WTC11 (cell line): ENCODE data around the gene PLCG1. TPM values are rescaled to one million over a fixed set of nuclear protein-coding genes. Genes with fewer than 3 reads are reported as not detected.

Source experiments
- ATAC-seq: fragments of 200-7000 bp; cut with Tn5 transposase; 2 replicates; pipeline ENCODE4 v1.10.0; 2021; ENCODE audit warnings: mild to moderate bottlenecking, moderate library complexity
- CTCF ChIA-PET: fragments of 300-600 bp; sonication (Branson Sonifier 250); formaldehyde crosslinking; loops from one replicate; lab custom pipeline; 2021; ENCODE audit warnings: antibody characterized with exemption; lab: Charles Lee
- POLR2A ChIA-PET: fragments of 350-600 bp; sonication (Branson Sonifier 250); formaldehyde crosslinking; loops from one replicate; lab custom pipeline; 2021; ENCODE audit warnings: antibody characterized with exemption; lab: Charles Lee
- DNase-seq: peaks from one replicate; pipeline ENCODE4 v3.0.0; 2021; ENCODE audit warnings: low spot score
- H3K27ac Mint-ChIP-seq: 2 replicates; pipeline ENCODE4 v1.8.0; 2021; ENCODE audit warnings: mixed read lengths
- H3K27me3 Mint-ChIP-seq: 2 replicates; pipeline ENCODE4 v1.8.0; 2021; ENCODE audit warnings: low read depth, mild to moderate bottlenecking, moderate library complexity, mixed read lengths
- H3K36me3 Mint-ChIP-seq: 2 replicates; pipeline ENCODE4 v1.8.0; 2021; ENCODE audit warnings: mixed read lengths
- H3K4me1 Mint-ChIP-seq: 2 replicates; pipeline ENCODE4 v1.8.0; 2022; ENCODE audit warnings: mixed read lengths
- H3K4me3 Mint-ChIP-seq: 2 replicates; pipeline ENCODE4 v1.8.0; 2021; ENCODE audit warnings: mild to moderate bottlenecking, moderate library complexity, mixed read lengths
- H3K9me3 Mint-ChIP-seq: 2 replicates; pipeline ENCODE4 v1.8.0; 2021; ENCODE audit warnings: mixed read lengths
- ATF1 ChIP-seq: sonication (generic); formaldehyde crosslinking; IDR thresholded peaks from 2 replicates; pipeline ENCODE4 v1.8.1; 2023; ENCODE audit warnings: mild to moderate bottlenecking, moderate library complexity, missing genetic modification reagents
- ESRRA ChIP-seq: sonication (generic); formaldehyde crosslinking; IDR thresholded peaks from 2 replicates; pipeline ENCODE4 v1.8.1; 2022; ENCODE audit warnings: mild to moderate bottlenecking, missing genetic modification reagents, borderline replicate concordance
- ETV6 ChIP-seq: sonication (generic); formaldehyde crosslinking; IDR thresholded peaks from 2 replicates; pipeline ENCODE4 v1.8.1; 2022; ENCODE audit warnings: mild to moderate bottlenecking, missing genetic modification reagents
- FOXK1 ChIP-seq: sonication (generic); formaldehyde crosslinking; IDR thresholded peaks from 2 replicates; pipeline ENCODE4 v1.8.0; 2022; ENCODE audit warnings: mild to moderate bottlenecking, moderate library complexity, missing genetic modification reagents
- HMGA2 ChIP-seq: fragments of 250-450 bp; sonication (Bioruptor Pico); IDR thresholded peaks from 2 replicates; pipeline ENCODE4 v1.4.0; 2021; ENCODE audit warnings: mild to moderate bottlenecking, moderate library complexity
- JUN ChIP-seq: sonication (generic); formaldehyde crosslinking; IDR thresholded peaks from 2 replicates; pipeline ENCODE4 v1.8.0; 2023; ENCODE audit warnings: mild to moderate bottlenecking, missing genetic modification reagents
- NFE2L1 ChIP-seq: sonication (generic); formaldehyde crosslinking; IDR thresholded peaks from 2 replicates; pipeline ENCODE4 v1.8.1; 2023; ENCODE audit warnings: missing genetic modification reagents
- SMAD4 ChIP-seq: sonication (generic); formaldehyde crosslinking; IDR thresholded peaks from 2 replicates; pipeline ENCODE4 v1.8.0; 2022; ENCODE audit warnings: mild to moderate bottlenecking, missing genetic modification reagents
- SOX15 ChIP-seq: fragments of 250-450 bp; sonication (Bioruptor Pico); IDR thresholded peaks from 2 replicates; pipeline ENCODE4 v1.9.0; 2021; ENCODE audit warnings: mild to moderate bottlenecking
- TEAD4 ChIP-seq: sonication (generic); formaldehyde crosslinking; IDR thresholded peaks from 2 replicates; pipeline ENCODE4 v1.8.0; 2022; ENCODE audit warnings: mild to moderate bottlenecking, missing genetic modification reagents
- ZBTB21 ChIP-seq: sonication (generic); formaldehyde crosslinking; IDR thresholded peaks from 2 replicates; pipeline ENCODE4 v1.8.1; 2023; ENCODE audit warnings: mild to moderate bottlenecking, missing genetic modification reagents, borderline replicate concordance
- ZNF219 ChIP-seq: sonication (generic); formaldehyde crosslinking; IDR thresholded peaks from 2 replicates; pipeline ENCODE4 v1.8.0; 2023; ENCODE audit warnings: missing genetic modification reagents, mild to moderate bottlenecking, borderline replicate concordance
- ZNF232 ChIP-seq: sonication (generic); formaldehyde crosslinking; IDR thresholded peaks from 2 replicates; pipeline ENCODE4 v1.8.0; 2022; ENCODE audit warnings: mild to moderate bottlenecking, missing genetic modification reagents
- total RNA-seq: library from RNA; stranded (reverse); gene quantifications from 3 replicates; pipeline ENCODE4 v1.2.3, GENCODE V29; 2021
- TF ChIP-seq, protein P1 (sequence below): fragments of 250-450 bp; sonication (Bioruptor Pico); IDR thresholded peaks from 2 replicates; pipeline ENCODE4 v1.9.0; 2021; ENCODE audit warnings: mild to moderate bottlenecking
- TF ChIP-seq, protein P2 (sequence below): sonication (generic); formaldehyde crosslinking; IDR thresholded peaks from 2 replicates; pipeline ENCODE4 v1.8.0; 2022; ENCODE audit warnings: mild to moderate bottlenecking, missing genetic modification reagents
- TF ChIP-seq, protein P3 (sequence below): fragments of 250-450 bp; sonication (Bioruptor Pico); conservative IDR thresholded peaks from 2 replicates; pipeline ENCODE4 v1.9.0; 2021; ENCODE audit warnings: mild to moderate bottlenecking
- TF ChIP-seq, protein P4 (sequence below): sonication (generic); formaldehyde crosslinking; IDR thresholded peaks from 2 replicates; pipeline ENCODE4 v1.8.1; 2022; ENCODE audit warnings: mild to moderate bottlenecking, missing genetic modification reagents, moderate library complexity, borderline replicate concordance
- TF ChIP-seq, protein P5 (sequence below): sonication (generic); formaldehyde crosslinking; IDR thresholded peaks from 2 replicates; pipeline ENCODE4 v1.8.1; 2023; ENCODE audit warnings: mild to moderate bottlenecking, missing genetic modification reagents, moderate library complexity
- TF ChIP-seq, protein P6 (sequence below): fragments of 250-450 bp; sonication (Bioruptor Pico); IDR thresholded peaks from 2 replicates; pipeline ENCODE4 v1.9.0; 2021; ENCODE audit warnings: mild to moderate bottlenecking, borderline replicate concordance
- TF ChIP-seq, protein P7 (sequence below): fragments of 200-600 bp; IDR thresholded peaks from 2 replicates; pipeline ENCODE4 v1.8.0; 2022; ENCODE audit warnings: antibody characterized with exemption

PLCG1 gene
- total RNA-seq, 1 experiment from 2014 or later = 201 TPM

DNA sequence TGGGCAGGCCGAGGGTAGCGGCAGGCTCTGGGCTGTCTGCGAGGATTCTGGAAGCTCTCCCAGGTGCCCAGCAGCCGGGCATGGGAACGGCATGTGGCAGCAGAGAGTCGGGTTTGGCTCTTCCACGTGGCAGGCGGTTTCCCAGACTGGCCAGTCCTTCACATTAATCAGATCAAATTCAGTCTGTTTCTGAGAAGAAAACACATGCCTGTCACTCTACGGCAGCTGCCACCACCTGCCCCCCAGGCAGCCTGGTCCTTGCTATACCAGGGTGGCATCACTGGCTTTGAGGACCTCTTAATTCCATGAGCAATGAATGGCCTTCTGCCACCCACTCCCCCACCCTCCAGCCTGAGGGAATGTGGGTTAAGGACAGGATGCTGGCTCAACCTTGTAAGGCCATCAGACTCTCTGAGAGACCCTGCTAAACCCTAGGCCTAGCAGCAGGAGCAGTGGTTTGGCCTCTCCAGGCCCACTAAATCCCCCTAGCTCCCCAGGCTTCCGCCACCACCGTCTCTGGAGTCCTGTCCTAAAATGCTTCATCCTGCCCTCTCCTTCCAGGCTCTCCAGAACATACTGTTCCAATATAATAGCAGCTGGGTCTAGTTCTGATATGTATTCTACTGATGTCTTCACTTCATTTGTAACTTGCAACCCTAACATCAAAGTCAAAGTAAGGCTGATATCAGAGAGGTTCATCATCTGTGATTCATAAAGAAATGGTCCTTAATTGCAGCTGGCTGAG is 47.8 kb downstream of the PLCG1 start:
- no peaks in the 10 kb centered on the region for H3K4me1 Mint-ChIP-seq
- TF ChIP-seq ESRRA (CRISPR knock-in tag) (no peak), FOXK1 (CRISPR knock-in tag) (no peak), ZNF232 (CRISPR knock-in tag) (no peak), SMAD4 (no peak), ETV6 (no peak), HMGA2 (CRISPR knock-in tag) (no peak), ZBTB21 (CRISPR knock-in tag) (no peak), ATF1 (CRISPR knock-in tag) (no peak), JUN (CRISPR knock-in tag) (no peak), NFE2L1 (CRISPR knock-in tag) (no peak), TEAD4 (CRISPR knock-in tag) (no peak)
- TF ChIP-seq, protein P1, sequence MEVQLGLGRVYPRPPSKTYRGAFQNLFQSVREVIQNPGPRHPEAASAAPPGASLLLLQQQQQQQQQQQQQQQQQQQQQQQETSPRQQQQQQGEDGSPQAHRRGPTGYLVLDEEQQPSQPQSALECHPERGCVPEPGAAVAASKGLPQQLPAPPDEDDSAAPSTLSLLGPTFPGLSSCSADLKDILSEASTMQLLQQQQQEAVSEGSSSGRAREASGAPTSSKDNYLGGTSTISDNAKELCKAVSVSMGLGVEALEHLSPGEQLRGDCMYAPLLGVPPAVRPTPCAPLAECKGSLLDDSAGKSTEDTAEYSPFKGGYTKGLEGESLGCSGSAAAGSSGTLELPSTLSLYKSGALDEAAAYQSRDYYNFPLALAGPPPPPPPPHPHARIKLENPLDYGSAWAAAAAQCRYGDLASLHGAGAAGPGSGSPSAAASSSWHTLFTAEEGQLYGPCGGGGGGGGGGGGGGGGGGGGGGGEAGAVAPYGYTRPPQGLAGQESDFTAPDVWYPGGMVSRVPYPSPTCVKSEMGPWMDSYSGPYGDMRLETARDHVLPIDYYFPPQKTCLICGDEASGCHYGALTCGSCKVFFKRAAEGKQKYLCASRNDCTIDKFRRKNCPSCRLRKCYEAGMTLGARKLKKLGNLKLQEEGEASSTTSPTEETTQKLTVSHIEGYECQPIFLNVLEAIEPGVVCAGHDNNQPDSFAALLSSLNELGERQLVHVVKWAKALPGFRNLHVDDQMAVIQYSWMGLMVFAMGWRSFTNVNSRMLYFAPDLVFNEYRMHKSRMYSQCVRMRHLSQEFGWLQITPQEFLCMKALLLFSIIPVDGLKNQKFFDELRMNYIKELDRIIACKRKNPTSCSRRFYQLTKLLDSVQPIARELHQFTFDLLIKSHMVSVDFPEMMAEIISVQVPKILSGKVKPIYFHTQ (CRISPR knock-in tag) = no peak
- TF ChIP-seq, protein P2, sequence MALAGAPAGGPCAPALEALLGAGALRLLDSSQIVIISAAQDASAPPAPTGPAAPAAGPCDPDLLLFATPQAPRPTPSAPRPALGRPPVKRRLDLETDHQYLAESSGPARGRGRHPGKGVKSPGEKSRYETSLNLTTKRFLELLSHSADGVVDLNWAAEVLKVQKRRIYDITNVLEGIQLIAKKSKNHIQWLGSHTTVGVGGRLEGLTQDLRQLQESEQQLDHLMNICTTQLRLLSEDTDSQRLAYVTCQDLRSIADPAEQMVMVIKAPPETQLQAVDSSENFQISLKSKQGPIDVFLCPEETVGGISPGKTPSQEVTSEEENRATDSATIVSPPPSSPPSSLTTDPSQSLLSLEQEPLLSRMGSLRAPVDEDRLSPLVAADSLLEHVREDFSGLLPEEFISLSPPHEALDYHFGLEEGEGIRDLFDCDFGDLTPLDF (CRISPR knock-in tag) = no peak
- TF ChIP-seq, protein P3, sequence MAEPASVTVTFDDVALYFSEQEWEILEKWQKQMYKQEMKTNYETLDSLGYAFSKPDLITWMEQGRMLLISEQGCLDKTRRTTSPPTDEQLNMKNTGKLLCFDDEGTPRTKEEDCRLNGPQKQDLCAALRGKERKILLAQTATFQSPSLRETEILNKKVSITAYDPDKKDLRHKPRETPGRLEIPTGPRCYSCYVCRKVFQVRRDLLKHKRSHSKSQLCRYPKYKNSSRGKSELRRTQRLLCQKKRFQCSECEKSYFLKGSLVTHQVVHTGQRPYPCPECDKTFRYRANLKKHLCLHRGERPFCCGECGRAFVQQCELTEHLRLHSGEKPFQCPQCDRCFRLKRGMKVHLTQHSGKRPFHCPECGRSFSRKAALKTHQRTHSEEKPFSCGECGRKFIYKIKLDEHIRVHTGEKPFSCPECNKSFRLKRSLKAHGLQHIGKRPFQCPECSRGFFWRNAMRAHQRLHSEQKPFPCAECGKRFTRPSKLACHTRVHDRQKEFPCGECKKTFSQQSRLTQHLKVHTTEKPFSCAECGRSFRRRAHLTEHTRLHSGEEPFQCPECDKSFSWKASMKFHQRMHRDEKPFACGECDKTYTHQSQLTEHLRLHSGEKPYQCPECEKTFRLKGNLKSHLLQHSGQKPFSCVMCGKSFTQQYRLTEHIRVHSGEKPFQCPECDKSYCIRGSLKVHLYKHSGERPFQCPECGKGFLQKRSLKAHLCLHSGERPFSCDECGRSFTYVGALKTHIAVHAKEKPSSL (CRISPR knock-in tag) = no peak
- TF ChIP-seq, protein P4, sequence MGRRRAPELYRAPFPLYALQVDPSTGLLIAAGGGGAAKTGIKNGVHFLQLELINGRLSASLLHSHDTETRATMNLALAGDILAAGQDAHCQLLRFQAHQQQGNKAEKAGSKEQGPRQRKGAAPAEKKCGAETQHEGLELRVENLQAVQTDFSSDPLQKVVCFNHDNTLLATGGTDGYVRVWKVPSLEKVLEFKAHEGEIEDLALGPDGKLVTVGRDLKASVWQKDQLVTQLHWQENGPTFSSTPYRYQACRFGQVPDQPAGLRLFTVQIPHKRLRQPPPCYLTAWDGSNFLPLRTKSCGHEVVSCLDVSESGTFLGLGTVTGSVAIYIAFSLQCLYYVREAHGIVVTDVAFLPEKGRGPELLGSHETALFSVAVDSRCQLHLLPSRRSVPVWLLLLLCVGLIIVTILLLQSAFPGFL (CRISPR knock-in tag) = no peak
- TF ChIP-seq, protein P5, sequence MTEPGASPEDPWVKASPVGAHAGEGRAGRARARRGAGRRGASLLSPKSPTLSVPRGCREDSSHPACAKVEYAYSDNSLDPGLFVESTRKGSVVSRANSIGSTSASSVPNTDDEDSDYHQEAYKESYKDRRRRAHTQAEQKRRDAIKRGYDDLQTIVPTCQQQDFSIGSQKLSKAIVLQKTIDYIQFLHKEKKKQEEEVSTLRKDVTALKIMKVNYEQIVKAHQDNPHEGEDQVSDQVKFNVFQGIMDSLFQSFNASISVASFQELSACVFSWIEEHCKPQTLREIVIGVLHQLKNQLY (CRISPR knock-in tag) = no peak
- H3K27me3 Mint-ChIP-seq = no peaks in the 10 kb centered on the region
- H3K4me3 Mint-ChIP-seq = no peak overlapping the region
- H3K9me3 Mint-ChIP-seq = no peaks in the 10 kb centered on the region
- ATAC-seq (no peak), DNase-seq (no peak)
- ChIA-PET POLR2A (no interaction called here), CTCF (interaction anchor here (0.7 to 3.7 kb wide), 4 partner anchors 12 to 219 kb away, joined by 4 to 18 read pairs (median 8); partner anchors contain the start of gene LPIN3)
- no peak overlapping the region for H3K27ac Mint-ChIP-seq
- H3K36me3 Mint-ChIP-seq = no peaks in the 10 kb centered on the region

DNA sequence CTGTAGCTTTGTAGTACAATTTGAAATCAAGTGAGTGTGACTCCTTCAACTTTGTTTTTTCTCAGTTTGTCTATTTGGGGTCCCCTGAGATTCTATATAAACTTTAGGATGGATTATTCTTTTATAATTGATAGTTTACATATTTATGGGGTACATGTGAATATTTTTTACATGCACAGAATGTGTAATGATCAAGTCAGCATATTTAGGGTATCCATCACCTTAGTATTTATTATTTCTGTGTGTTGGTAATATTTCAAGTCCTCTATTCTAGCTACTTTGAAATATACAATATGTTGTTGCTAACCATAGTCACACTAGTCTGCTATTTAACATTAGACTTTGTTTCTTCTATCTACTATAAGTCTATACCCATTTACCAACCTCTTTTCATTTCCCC is 50.3 kb downstream of the PLCG1 start:
- ATAC-seq = no peak
- Mint-ChIP-seq H3K4me3 (no peak overlapping the region), H3K4me1 (no peaks in the 10 kb centered on the region), H3K27me3 (no peaks in the 10 kb centered on the region; the same call in 1 of the 2 replicates), H3K9me3 (no peaks in the 10 kb centered on the region), H3K27ac (no peak overlapping the region), H3K36me3 (no peaks in the 10 kb centered on the region)
- TF ChIP-seq SOX15 (CRISPR knock-in tag) (no peak), ZNF219 (CRISPR knock-in tag) (no peak)
- TF ChIP-seq, protein P6, sequence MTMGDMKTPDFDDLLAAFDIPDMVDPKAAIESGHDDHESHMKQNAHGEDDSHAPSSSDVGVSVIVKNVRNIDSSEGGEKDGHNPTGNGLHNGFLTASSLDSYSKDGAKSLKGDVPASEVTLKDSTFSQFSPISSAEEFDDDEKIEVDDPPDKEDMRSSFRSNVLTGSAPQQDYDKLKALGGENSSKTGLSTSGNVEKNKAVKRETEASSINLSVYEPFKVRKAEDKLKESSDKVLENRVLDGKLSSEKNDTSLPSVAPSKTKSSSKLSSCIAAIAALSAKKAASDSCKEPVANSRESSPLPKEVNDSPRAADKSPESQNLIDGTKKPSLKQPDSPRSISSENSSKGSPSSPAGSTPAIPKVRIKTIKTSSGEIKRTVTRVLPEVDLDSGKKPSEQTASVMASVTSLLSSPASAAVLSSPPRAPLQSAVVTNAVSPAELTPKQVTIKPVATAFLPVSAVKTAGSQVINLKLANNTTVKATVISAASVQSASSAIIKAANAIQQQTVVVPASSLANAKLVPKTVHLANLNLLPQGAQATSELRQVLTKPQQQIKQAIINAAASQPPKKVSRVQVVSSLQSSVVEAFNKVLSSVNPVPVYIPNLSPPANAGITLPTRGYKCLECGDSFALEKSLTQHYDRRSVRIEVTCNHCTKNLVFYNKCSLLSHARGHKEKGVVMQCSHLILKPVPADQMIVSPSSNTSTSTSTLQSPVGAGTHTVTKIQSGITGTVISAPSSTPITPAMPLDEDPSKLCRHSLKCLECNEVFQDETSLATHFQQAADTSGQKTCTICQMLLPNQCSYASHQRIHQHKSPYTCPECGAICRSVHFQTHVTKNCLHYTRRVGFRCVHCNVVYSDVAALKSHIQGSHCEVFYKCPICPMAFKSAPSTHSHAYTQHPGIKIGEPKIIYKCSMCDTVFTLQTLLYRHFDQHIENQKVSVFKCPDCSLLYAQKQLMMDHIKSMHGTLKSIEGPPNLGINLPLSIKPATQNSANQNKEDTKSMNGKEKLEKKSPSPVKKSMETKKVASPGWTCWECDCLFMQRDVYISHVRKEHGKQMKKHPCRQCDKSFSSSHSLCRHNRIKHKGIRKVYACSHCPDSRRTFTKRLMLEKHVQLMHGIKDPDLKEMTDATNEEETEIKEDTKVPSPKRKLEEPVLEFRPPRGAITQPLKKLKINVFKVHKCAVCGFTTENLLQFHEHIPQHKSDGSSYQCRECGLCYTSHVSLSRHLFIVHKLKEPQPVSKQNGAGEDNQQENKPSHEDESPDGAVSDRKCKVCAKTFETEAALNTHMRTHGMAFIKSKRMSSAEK (CRISPR knock-in tag) = no peak
- TF ChIP-seq, protein P7, sequence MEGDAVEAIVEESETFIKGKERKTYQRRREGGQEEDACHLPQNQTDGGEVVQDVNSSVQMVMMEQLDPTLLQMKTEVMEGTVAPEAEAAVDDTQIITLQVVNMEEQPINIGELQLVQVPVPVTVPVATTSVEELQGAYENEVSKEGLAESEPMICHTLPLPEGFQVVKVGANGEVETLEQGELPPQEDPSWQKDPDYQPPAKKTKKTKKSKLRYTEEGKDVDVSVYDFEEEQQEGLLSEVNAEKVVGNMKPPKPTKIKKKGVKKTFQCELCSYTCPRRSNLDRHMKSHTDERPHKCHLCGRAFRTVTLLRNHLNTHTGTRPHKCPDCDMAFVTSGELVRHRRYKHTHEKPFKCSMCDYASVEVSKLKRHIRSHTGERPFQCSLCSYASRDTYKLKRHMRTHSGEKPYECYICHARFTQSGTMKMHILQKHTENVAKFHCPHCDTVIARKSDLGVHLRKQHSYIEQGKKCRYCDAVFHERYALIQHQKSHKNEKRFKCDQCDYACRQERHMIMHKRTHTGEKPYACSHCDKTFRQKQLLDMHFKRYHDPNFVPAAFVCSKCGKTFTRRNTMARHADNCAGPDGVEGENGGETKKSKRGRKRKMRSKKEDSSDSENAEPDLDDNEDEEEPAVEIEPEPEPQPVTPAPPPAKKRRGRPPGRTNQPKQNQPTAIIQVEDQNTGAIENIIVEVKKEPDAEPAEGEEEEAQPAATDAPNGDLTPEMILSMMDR = no peak
- DNase-seq = no peak
- POLR2A ChIA-PET = no interaction called here
- CTCF ChIA-PET = interaction anchor here (1.0 to 3.7 kb wide), 2 partner anchors 15 to 152 kb away, joined by 4 to 18 read pairs; partner anchors contain the start of gene LPIN3
